Measurements from ENCODE around the gene PAK4.
"Not testable (repeated sequence)": the region's sequence is repeated elsewhere in the genome, so short reads cannot be mapped to it uniquely, and the experiment has no call there.

Gene PAK4

DNA sequence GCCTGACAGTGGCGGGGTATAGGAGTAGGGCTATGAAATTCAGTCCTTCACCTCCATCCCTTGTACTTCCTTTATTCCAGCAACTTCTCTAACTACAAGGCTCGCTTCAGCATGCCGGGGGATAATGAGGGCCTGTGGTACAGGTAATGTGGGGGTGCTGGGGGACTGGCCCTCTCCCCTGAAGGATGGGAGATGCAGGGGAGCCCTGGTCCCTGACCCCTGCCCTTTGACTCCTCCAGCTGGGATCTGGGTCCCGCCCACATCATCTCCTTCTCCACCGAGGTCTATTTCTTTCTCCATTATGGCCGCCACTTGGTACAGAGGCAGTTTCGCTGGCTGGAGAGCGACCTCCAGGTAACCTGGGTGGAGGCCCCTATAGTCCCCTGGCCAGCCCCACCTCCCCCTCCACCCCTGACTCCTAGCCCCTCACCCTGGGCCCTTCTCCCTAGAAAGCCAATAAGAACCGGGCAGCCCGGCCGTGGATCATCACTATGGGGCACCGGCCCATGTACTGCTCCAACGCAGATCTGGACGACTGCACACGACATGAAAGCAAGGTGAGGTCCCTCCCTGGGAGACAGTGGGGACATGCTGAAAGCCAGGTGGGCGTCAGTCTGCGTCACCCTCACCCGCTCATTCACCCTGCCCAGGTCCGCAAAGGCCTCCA is 25.0 kb upstream of the PAK4 start:
- DNase-seq = no peak

DNA sequence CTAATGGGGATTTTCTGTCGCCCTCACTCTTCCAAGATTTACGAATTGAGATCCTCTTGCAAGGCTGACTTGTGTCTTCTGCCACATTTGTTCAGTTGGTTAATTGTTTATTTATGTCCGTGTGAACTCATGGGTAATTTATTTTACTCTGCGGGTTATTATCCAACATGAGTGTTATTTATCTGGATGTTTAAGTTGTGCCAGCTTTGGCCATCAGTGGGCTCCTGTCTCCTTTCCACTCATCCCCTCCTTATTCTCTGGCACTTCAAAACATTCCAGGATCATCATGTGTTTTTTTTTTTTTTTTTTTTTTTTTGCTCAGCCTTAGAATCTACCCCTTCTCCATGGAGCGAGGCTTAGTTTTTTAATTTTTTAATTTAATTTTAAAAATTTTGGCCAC is 22.4 kb upstream of the PAK4 start:
- no peak for DNase-seq

DNA sequence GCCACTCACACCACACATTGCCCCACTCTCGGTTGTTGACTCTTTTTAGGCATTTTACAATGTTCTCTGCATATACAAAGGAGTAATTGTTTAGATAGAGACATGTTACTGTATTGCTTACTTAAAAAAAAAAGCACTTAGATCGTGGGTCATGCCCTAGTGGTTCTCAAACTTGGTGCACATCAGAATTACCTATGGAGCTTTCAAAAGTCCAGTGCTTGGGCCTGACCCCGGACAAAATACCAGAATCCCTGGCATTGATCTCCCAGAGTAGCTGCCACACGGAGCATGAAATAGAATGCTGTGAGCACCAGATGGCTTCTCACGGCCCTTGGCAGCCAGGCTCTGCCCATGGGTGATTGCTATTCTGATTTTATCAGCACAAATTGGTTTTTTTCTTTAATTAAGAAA is 21.4 kb upstream of the PAK4 start:
- DNase-seq = no peak

DNA sequence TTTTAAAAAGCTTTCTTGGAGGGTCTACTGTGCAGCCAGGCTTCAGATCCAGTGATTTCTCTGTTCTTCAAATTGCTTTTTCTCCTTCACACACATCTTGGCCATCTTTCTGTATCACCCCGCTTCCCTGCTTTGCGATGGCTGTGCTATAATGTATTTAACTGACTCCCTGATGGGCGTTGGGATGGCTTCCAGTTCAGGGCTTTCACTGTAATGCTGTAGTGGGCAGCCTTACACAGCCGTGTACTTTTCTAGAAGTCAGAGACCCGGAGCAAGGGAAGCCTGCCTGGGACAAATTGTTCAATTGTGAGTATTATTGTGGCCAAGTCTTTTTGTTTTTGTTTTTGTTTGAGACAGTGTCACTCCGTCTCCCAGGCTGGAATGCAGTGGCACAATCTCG is 19.4 kb upstream of the PAK4 start:
- no peak for DNase-seq

DNA sequence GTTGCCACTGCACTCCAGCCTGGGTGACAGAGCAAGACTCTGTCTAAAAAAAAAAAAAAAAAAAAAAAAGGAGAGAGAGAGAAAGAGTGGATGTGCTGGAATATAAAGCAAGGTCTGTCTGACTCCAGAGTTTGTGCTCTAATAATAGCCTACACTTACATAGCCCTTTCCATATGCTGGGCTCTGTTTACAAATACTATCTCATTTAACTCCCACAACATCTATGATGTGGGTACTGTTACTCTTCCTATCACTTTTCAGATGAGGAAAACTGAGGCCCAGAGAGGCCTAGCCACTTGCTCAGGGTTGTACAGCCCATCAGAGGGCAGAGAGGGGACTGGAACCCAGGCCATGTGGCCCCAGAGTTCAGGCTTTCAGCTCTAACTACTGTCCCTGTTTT is 15.9 kb upstream of the PAK4 start:
- no peak for DNase-seq

DNA sequence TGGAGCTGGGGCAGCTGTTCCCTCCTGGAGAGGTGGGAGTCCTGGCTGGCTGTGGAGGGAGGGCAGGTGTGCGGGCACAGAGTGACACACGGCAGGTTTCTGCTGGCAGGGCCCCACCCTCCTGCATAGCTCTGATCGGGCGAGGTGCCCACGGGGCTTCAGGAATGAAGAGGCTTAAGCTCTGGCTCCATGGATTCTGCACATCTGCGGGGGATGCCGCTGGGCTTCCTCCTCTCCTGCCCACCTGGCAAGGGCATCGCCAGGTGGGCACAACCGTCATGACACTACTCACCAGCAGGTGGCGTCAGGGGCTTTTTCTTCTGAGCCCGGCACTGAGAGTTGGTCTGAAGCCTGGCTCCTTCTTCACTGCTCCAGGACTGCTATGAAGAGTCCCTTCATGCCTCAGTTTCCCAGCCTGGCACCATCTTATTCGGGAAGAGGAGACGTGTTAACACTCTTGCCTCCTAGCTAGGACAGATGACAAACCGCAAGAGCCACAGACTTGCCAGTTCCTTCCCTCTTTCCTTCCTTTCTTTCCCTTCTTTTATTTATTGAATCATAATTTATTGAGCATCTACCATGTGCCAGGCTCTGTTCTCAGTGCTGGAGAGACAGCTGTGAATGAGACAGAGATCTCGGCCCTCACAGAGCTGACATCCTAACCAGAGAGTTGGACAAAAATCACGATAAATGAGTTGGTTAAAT is 15.2 kb upstream of the PAK4 start:
- DNase-seq = peak; percentile 57

DNA sequence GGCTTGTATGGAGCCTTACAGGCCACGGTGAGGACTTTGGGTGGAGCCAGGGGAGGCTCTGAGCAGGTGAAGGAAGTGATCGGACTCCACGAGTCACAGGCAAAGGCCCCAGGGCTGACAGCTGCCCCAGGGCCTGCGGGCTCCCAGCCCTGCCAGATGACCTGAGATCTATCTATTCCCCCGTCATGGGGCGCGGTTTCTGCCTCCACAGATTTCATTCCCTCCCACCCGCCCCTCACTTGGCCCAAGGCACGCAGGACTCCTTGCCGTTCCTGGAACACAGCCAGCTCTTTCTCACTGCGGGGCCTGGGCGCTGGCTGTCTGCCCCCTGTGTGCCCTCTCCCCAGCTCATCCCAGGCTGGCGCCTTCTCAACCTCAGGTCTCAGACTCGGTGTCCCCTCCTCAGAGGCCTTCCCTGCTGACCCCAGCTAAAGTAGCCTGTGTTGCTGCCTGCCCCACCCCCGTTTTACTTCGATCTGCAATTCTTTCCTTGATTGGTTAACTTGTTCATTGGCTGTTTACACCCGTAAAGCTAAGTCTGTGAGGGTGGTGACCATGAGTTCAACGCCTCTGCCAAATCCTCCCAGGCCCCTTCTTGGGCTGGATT is 13.9 kb upstream of the PAK4 start:
- no peak for DNase-seq

DNA sequence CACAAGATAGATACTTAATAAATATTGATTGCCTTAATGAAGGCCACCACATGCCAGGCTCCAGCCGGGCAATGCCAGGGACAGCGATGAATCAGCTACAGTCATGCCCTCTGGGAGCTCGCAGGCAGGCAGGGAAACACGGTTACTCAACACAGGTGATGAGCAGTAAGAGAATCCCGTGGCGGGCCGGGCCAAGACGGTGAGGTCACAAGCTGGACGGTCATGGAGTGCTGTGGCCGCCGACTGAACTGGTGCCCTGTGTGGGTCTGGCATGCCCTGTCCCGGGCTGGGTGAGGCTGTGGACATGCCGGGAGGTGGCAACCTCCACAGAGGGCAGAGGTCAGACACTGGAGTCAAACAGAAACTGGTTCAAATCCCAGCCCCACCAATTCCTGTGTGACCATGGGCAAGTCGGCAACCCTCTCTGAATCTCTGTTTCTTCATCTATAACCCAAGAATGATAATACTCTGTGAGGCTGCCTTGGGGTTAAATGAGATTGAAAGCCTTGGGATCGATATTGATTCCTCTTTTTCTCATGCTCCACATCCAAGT is 13.2 kb upstream of the PAK4 start:
- DNase-seq = no peak

DNA sequence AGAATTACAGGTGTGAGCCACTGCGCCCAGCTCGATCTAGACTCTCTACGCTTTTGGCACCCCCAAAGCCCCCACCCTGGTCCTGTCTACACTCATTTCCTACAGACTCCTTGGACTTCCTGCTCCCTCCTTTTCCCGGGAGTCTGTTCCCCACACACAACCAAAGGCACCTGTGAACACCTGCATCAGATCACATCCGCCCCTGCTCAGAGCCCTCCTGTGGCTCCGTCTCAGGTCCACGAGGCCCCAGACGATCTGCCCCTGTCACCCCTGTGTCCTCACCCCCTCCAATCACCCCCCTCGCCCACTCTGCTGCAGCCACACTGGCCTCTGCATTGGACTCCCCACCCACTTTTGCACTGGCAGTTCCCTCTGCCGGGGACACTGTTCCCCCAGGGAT is 12.4 kb upstream of the PAK4 start:
- DNase-seq = no peak

DNA sequence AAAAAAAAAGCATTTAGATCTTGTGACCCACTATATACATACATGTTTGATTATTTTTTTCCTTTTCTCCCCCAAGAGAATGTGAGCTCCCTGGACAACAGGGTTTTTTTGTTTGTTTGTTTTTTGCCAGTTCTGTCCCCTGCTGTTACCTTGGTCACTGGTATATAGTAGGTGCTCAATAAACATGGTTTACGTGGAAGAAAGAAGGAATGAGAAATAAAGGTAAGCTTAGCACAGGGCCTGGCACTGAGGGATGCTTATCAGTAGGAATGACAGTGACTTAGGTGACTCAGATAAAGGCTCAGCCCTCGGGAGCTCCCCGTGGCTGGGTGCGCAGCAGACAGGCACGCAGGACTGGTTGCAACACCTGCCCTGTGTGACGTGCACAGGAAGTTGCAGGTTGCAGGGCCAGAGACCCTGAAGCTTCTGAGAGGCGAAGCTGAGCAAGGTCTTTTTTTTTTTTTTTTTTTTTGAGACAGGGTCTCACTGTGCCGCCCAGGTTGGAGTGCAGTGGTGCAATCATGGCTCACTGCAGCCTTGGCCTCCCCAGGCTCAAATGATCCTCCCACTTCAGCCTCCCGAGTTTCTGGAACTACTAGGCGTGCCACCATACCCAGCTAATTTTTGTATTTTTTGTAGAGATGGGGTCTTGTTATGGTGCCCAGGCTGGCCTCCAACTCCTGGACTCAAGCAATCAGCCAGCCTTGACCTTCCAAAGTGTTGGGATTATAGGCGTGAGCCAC is 10.3 kb upstream of the PAK4 start:
- no peak for DNase-seq

DNA sequence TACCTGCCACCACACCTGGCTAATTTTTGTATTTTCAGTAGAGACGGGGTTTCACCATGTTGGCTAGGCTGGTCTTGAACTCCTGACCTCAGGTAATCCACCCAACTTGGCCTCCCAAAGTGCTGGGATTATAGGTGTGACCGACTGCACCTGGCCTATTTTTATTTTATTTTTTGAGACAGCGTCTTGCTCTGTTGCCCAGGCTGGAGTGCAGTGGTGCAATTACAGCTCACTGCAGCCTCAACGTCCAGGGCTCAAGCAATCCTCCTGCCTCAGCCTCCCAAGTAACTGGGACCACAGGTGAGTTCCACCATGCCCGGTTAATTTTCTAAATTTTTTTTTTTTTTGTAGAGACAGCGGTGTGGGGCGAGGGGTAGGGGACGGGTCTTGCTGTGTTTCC is 8.6 kb upstream of the PAK4 start:
- DNase-seq = not testable (repeated sequence)

DNA sequence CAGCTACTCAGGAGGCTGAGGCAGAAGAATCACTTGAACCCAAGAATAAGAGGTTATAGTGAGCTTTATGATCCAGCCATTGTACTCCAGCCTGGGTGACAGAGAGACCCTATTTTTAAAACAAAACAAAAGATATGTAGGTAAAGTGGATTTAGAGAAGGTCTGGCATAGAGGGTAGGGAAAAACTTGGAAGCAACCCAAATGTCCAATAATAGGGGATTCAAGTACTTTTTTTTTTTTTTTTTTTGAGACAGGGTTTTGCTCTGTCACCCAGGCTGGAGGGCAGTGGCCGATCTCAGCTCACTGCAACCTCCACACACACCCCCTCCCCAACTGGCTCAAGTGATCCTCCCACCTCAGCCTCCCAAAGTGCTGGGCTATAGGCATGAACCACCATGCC is 5.8 kb upstream of the PAK4 start:
- no peak for DNase-seq

DNA sequence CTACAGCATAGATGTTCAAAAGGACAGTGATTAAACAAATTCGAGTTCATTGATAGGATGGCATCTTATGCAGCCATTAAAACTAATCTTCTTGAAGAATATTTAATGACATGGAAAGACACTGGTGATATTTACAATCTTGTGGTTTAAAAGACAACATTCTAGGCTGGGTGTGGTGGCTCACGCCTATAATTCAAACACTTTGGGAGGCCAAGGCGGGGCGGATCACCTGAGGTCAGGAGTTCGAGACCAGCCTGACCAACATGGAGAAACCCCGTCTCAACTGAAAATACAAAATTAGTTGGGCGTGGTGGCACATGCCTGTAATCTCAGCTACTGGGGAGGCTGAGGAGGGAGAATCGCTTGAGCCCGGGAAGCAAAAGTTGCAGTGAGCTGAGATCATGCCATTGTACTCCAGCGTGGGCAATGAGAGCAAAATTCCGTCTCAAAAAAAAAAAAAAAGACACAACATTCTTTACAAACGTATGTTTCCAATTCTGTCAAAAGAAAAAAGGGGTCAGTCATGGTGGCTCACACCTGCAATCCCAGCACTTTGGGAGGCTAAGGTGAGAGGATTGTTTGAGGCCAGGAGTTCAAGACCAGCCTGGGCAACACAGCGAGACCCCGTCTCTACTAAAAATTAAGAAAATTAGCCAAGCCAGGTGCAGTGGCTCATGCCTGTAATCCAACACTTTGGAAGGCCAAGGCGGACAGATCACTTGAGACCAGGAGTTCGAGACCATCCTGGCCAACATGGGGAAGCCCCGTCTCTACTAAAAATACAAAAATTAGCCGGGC is 2.5 kb upstream of the PAK4 start:
- no peak for DNase-seq

DNA sequence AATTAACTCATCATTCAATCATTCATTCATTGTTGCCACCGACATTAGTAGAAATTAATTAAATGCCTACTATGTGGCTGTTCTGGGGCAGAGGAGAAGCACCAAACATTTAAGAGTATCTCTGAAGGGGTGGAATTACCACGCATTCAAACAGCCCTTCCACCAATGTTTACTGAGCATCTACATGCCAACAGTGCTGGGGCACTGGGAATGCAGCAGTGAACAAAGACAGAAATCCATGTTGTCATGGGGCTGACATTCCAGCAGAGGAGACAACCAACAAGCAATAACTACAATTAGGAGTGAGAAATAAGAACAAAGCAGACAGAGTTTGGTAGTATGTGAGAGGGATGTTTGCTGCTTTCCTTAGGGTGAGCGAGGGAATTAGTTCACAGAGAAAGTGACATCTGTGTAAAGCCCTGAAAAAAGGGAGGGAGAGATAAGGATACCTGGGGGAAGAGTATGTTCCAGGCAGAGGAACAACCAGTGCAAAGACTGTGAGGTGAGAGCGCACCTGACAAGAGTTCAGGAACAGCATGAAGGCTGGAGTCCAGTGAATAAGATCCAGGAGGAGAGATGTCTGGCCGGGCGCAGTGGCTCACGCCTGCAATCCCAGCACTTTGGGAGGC is 1.3 kb upstream of the PAK4 start:
- DNase-seq = no peak

DNA sequence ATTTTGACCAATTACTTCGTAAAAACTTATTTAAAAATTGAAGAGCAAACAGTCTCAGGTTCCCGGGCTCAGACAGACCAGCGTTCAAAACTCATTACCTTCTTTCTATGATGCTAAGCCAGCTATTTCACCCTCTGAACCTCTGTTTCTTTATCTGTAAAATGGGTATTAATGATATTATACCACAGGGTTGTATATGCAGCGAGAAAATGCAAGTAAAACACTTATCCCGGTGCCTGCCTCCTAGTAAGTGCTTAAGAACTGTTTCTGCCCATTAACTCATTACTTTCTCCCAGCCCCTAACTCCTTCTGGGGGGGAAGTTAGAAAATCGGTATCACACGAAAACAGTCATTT is 410 bp upstream of the PAK4 start:
- DNase-seq = no peak

DNA sequence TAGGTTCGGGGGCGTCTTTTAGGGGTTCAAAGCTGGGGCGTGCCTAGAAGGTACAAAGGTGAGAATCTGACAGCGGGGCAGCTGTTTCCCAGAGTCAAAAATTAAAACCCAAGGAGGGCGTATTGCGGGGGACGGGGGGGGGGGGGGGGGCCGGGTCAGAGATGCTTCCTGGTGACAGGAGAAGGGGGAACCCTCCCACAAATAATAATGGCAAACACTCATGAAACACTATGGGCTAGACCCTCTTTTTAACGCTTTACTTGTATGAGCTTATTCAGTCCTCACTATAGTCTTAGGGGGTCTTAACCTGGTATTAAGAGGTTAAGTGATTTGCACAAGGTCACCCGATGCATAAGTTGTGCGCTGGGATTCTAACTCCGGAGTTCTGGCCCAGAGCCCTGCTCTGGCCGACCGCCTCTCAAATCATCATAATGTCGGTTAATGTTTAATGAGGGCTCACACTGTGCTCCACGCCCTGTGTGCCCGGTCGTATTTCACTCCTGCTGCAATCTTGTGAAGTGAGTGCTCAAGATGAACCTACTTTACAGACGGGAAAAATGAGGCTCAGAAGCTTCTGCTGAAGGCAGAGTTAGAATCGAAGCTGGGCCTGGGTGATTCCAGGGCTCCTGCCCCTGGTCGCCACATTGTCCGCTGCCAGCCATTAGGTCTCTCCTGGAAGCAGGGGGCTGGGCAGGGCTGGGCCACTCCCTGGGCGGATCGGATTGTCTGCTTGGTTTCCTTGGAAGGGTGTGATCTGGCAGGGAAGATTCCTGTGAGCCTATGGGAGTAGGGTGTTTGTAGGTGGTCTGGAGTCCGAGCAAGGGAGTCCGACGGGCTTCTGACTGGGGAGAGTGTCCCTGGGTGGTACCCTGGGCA is 964 bp downstream of the PAK4 start:
- DNase-seq = no peak

DNA sequence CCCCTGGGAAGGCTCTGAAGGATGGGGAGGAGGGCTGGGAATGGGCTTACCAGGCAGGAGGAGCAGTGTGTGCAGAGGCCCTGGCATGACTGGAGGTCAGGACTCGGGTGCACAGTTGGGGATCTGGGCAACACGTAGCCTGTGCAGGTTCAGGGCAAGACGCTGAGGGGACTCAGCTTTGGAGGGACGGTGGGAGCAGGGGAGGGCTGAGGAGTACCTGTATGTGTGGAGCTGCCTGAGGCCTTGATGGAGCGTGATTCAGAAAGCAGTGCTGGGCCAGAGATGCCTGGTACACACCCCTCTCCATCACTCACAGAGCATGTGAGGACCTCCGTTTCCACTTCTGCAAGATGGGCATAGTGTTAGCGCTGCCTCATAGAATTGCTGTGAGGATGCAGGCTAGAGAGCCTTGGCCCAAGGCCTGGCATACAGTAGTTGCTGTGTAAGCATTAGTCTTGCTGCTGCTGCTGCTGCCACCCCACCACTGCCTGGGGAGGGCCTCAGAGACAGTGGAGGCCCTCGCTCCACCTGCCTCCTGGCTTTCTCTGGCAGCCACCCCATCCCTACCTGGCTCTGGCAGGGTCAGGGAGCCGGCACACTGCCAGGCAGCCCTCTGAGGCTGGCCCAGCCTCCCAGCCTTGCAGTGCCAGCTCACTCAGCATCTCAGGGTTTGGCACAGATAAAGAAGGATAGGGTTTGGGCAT is 2.4 kb downstream of the PAK4 start:
- DNase-seq = no peak

DNA sequence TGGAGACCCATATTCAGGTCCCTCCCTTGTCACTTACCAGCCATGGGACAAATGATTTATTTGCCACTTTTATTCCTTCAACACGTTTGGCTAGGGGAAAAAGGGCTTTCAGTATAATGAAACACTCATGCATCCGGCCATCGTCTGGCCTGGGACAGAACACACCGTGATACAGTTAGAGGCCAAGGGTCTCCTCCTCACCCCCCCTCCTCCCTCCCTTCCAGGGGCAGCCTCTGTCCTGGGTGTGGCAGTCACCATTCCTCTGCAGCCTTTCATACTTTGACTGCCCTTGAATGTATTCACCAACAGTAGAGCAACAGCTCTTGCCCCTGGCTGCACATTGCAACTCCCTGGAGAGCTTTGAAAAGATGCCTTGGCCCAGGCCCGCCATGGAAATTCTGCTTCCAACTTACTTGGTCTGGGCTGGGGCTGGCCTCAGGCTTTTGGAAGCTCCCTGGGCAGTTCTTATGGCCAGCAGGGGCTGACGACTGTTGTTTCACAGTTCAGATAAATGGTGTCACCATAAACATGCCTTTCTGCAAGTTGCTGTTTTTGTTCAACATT is 3.0 kb downstream of the PAK4 start:
- no peak for DNase-seq

DNA sequence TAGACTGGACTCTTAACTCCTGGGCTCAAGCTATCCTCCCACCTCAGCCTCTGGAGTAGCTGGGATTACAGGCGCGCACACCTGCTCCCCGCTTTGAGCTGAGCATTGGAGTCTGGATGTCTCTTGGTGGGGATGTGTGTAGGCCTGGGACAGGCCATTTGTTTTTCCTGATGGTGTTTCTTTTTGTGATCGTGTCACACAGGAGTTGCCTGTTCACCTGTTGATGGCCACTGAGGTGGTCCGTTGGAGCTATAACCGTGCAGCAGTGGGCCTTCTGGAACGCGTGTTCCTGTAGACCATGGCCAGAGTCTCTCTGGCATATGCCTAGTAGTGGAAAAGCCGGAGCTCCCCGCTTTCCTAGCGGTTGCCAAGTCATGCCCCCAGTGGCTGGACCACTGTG is 3.5 kb downstream of the PAK4 start:
- DNase-seq = no peak

Data from effector CD4-positive, alpha-beta T cell (primary cell).